H1 (cell line): Measurements from ENCODE around the gene GCLC. TPM values are rescaled to one million over a fixed set of nuclear protein-coding genes. Genes with fewer than 3 reads are reported as not detected.

Experiments
- CTCF ChIA-PET: fragments of 300-600 bp; sonication (Branson Sonifier 250); formaldehyde crosslinking; loops from one replicate; lab custom pipeline; 2021; ENCODE audit not compliant: partially characterized antibody; lab: Charles Lee
- POLR2A ChIA-PET: fragments of 300-600 bp; sonication (Branson Sonifier 250); formaldehyde crosslinking; loops from one replicate; lab custom pipeline; 2021; ENCODE audit warnings: inconsistent platforms; ENCODE audit not compliant: partially characterized antibody; lab: Charles Lee
- DNase-seq, 2 experiments: peaks; one replicate each; pipeline versions ENCODE4 v3.0.0 to v3.0.0-alpha.2; 2010 to 2022; ENCODE audit warnings: low spot score in 2 of 2, low read depth in 1 of 2, mixed read lengths in 1 of 2
- FAIRE-seq: peaks from 2 replicates; lab custom pipeline; 2011; peaks lifted over from hg19 to GRCh38; lab: Jason Lieb, UNC
- H2AFZ ChIP-seq: 2 replicates; pipeline ENCODE4 v1.8.1; 2012; ENCODE audit warnings: low read length, inconsistent platforms
- H2AK5ac ChIP-seq: 2 replicates; pipeline ENCODE4 v1.6.1; 2013; ENCODE audit warnings: low read depth, low read length
- H2BK120ac ChIP-seq: replicated peaks from 2 replicates; pipeline ENCODE3; 2013; ENCODE audit warnings: low read depth, low read length, inconsistent platforms
- H2BK12ac ChIP-seq: 2 replicates; pipeline ENCODE4 v1.6.1; 2013; ENCODE audit warnings: low read depth, low read length
- H2BK15ac ChIP-seq: 2 replicates; pipeline ENCODE4 v1.6.1; 2013; ENCODE audit warnings: low read length
- H2BK20ac ChIP-seq: 2 replicates; pipeline ENCODE4 v1.6.1; 2013; ENCODE audit warnings: low read length
- H2BK5ac ChIP-seq: 2 replicates; pipeline ENCODE4 v1.6.1; 2013; ENCODE audit warnings: low read depth, low read length
- H3K14ac ChIP-seq: 2 replicates; pipeline ENCODE4 v1.6.1; 2013; ENCODE audit warnings: inconsistent platforms; ENCODE audit not compliant: insufficient read length
- H3K18ac ChIP-seq: 2 replicates; pipeline ENCODE4 v1.6.1; 2013; ENCODE audit warnings: low read length; ENCODE audit errors: extremely low read depth
- H3K23ac ChIP-seq: 2 replicates; pipeline ENCODE4 v1.6.1; 2013; ENCODE audit warnings: inconsistent platforms; ENCODE audit not compliant: insufficient read length
- H3K23me2 ChIP-seq: 2 replicates; pipeline ENCODE4 v1.6.1; 2013; ENCODE audit warnings: low read depth, low read length
- H3K27ac ChIP-seq: 2 replicates; pipeline ENCODE4 v1.6.1; 2011; ENCODE audit warnings: low read depth, low read length, inconsistent platforms
- H3K27me3 ChIP-seq, 4 experiments: replicated peaks in 1 of 4; 1 replicate in 1 of 4; 2 replicates in 3 of 4; pipeline versions ENCODE4 v1.6.1 to v1.8.1; 2011 to 2013; ENCODE audit warnings: low read length in 3 of 4, mild to moderate bottlenecking in 3 of 4, inconsistent platforms in 2 of 4, mixed read lengths in 2 of 4, moderate library complexity in 1 of 4; ENCODE audit not compliant: control insufficient read depth in 3 of 4, insufficient read depth in 3 of 4; ENCODE audit errors: extremely low read depth in 1 of 4
- H3K36me3 ChIP-seq, 4 experiments: 2 replicates each; pipeline versions ENCODE4 v1.6.1 to v1.8.1; 2011 to 2013; ENCODE audit warnings: mild to moderate bottlenecking in 4 of 4, low read length in 3 of 4, moderate library complexity in 2 of 4, control low read depth in 1 of 4, inconsistent platforms in 1 of 4; ENCODE audit not compliant: insufficient read depth in 4 of 4, control insufficient read depth in 2 of 4
- H3K4ac ChIP-seq: replicated peaks from 2 replicates; pipeline ENCODE3; 2013; ENCODE audit warnings: low read length, low read depth, mixed read lengths, inconsistent platforms; ENCODE audit not compliant: insufficient read length
- H3K4me1 ChIP-seq, 4 experiments: replicated peaks in 1 of 4; 1 replicate in 1 of 4; 2 replicates in 3 of 4; pipeline versions ENCODE4 v1.6.1 to v1.8.1; 2011 to 2013; ENCODE audit warnings: low read length in 3 of 4, inconsistent platforms in 2 of 4, mixed read lengths in 1 of 4; ENCODE audit not compliant: insufficient read depth in 4 of 4, control insufficient read depth in 3 of 4
- H3K4me2 ChIP-seq, 2 experiments: 2 replicates each; pipeline versions ENCODE4 v1.6.1 to v1.8.1; 2011 to 2013; ENCODE audit warnings: low read depth in 2 of 2, low read length in 2 of 2, control low read depth in 1 of 2, inconsistent platforms in 1 of 2, mild to moderate bottlenecking in 1 of 2; ENCODE audit not compliant: insufficient read depth in 1 of 2
- H3K4me3 ChIP-seq, 4 experiments: fragments of 200-600, 300-600 bp in 1 of 4; sonication (generic), shearing (Covaris generic), sonication (Bioruptor Twin) in 1 of 4; 2 replicates each; pipeline versions ENCODE4 v1.5.1 to v1.8.1; 2011 to 2016; ENCODE audit warnings: low read length in 4 of 4, low read depth in 3 of 4, control low read depth in 2 of 4, inconsistent platforms in 2 of 4, mild to moderate bottlenecking in 2 of 4, mixed read lengths in 1 of 4, moderate library complexity in 1 of 4; ENCODE audit not compliant: insufficient read depth in 2 of 4; ENCODE audit errors: extremely low read depth in 1 of 4
- H3K56ac ChIP-seq: replicated peaks from 2 replicates; pipeline ENCODE3; 2013; ENCODE audit warnings: low read depth, mild to moderate bottlenecking, mixed read lengths, low read length, inconsistent platforms; ENCODE audit not compliant: insufficient read length
- H3K79me1 ChIP-seq: 2 replicates; pipeline ENCODE4 v1.6.1; 2013; ENCODE audit warnings: low read depth, low read length, control low read depth
- H3K79me2 ChIP-seq, 2 experiments: 2 replicates each; pipeline versions ENCODE4 v1.6.1 to v1.8.1; 2012 to 2013; ENCODE audit warnings: low read length in 2 of 2, mild to moderate bottlenecking in 2 of 2, inconsistent platforms in 1 of 2; ENCODE audit not compliant: insufficient read depth in 2 of 2, control insufficient read depth in 1 of 2
- H3K9ac ChIP-seq, 4 experiments: replicated peaks in 1 of 4; 1 replicate in 1 of 4; 2 replicates in 3 of 4; pipeline versions ENCODE4 v1.6.1 to v1.8.1; 2011 to 2013; ENCODE audit warnings: low read depth in 3 of 4, low read length in 3 of 4, control low read depth in 2 of 4, mild to moderate bottlenecking in 2 of 4, moderate library complexity in 2 of 4, inconsistent platforms in 1 of 4; ENCODE audit errors: extremely low read depth in 1 of 4
- H3K9me3 ChIP-seq, 2 experiments: 2 replicates each; pipeline versions ENCODE4 v1.6.1 to v1.8.1; 2012 to 2013; ENCODE audit warnings: mild to moderate bottlenecking in 2 of 2, moderate library complexity in 2 of 2, control low read depth in 1 of 2, inconsistent platforms in 1 of 2, low read depth in 1 of 2, low read length in 1 of 2, mixed read lengths in 1 of 2; ENCODE audit not compliant: insufficient read depth in 2 of 2
- H4K20me1 ChIP-seq, 2 experiments: replicated peaks in 1 of 2; 2 replicates each; pipeline versions ENCODE3 to v1.8.1; 2011 to 2013; ENCODE audit warnings: inconsistent platforms in 2 of 2, low read length in 2 of 2, mild to moderate bottlenecking in 1 of 2; ENCODE audit not compliant: insufficient read depth in 2 of 2, control insufficient read depth in 1 of 2
- H4K5ac ChIP-seq: 2 replicates; pipeline ENCODE4 v1.6.1; 2013; ENCODE audit warnings: low read length, low read depth, mixed read lengths, inconsistent platforms; ENCODE audit not compliant: insufficient read length
- H4K8ac ChIP-seq: 2 replicates; pipeline ENCODE4 v1.8.0; 2013; ENCODE audit warnings: mild to moderate bottlenecking, moderate library complexity, low read length, inconsistent platforms; ENCODE audit not compliant: insufficient read depth; ENCODE audit errors: extremely low read depth
- H4K91ac ChIP-seq: replicated peaks from 2 replicates; pipeline ENCODE3; 2013; ENCODE audit warnings: low read length, mixed read lengths, inconsistent platforms; ENCODE audit not compliant: insufficient read length
- ATF2 ChIP-seq: IDR thresholded peaks from 2 replicates; pipeline ENCODE4 v1.6.1; 2012; ENCODE audit warnings: low read length, inconsistent platforms
- WGBS, 2 experiments: shearing (Covaris generic) in 1 of 2; methylation state at CpG; one replicate each; pipeline versions ENCODE4 v1.1.6 to v1.1.7; 2013 to 2015; ENCODE audit warnings: low lambda C conversion rate in 2 of 2, mixed read lengths in 2 of 2, inconsistent platforms in 1 of 2, low coverage in 1 of 2, missing lambda C conversion rate in 1 of 2; ENCODE audit not compliant: insufficient replicate concordance in 2 of 2, insufficient coverage in 1 of 2, insufficient read length in 1 of 2; ENCODE audit errors: extremely low coverage in 1 of 2, missing lambda C conversion rate in 1 of 2; 5-methylcytosine and 5-hydroxymethylcytosine counted together
- polyA plus RNA-seq, 7 experiments: library from polyadenylated mRNA; depleted of rRNA in 3 of 7; stranded (reverse) in 5 of 7; unstranded in 2 of 7; fragments of >200 nt in 5 of 7; fragments of 200-250 nt in 2 of 7; gene quantifications; 1 replicate in 5 of 7; 2 replicates in 1 of 7; 4 replicates in 1 of 7; pipeline versions ENCODE4 v1.2.1 to v1.2.3, GENCODE V29; 2011 to 2013; ENCODE audit warnings: missing spikeins in 2 of 7, mixed read lengths in 2 of 7
- total RNA-seq: library from RNA; stranded (reverse); fragmentation: NEBNext Ultra II Directional; extraction: Animal tissue kit (Norgen Biotek cat#: 25700); gene quantifications from 2 replicates; pipeline ENCODE4 v1.2.1, GENCODE V29; 2021

Gene GCLC
- total and polyA plus RNA-seq, 2 of the 8 experiments (the other 6 are each of a cell fraction or from before 2014, with no cell fraction given): 15.8 to 54.0 TPM

- Histone ChIP-seq H2BK15ac (no peak overlapping the region), H3K9ac (no peak overlapping the region), H3K27ac (no peak overlapping the region), H3K23me2 (no peaks in the 10 kb centered on the region), H3K9me3 (no peaks in the 10 kb centered on the region), H2BK20ac (no peak overlapping the region), H3K23ac (no peak overlapping the region), H3K79me1 (no peaks in the 10 kb centered on the region), H3K36me3 (peaks cover 9 to 38% (median 12%) of the 10 kb centered on the region in 4 experiments), H4K5ac (no peak overlapping the region), H2BK5ac (no peak overlapping the region), H2BK120ac (no peak overlapping the region), H3K4me2 (no peak overlapping the region), H3K79me2 (no peaks in the 10 kb centered on the region), H4K20me1 (no peaks in the 10 kb centered on the region), H2AFZ (no peak overlapping the region), H3K4ac (no peak overlapping the region), H4K91ac (no peak overlapping the region), H4K8ac (no peak overlapping the region), H3K27me3 (no peaks in the 10 kb centered on the region), H3K4me3 (no peak overlapping the region), H2AK5ac (no peak overlapping the region), H3K14ac (no peak overlapping the region), H3K18ac (no peak overlapping the region), H2BK12ac (no peak overlapping the region), H3K56ac (no peak overlapping the region), H3K4me1 (no peaks in the 10 kb centered on the region)
- ChIA-PET CTCF (interaction anchor here (1.8 kb wide), 1 partner anchor 236 kb away, joined by 5 read pairs; no protein-coding TSS in a partner anchor), POLR2A (no interaction called here)
- DNase-seq: no peak
- FAIRE-seq: no peak
- WGBS, 2 experiments: 94% methylated on average over 6 of the region's 6 CpGs; no CpG with 5 or more reads in 1 of the 2 experiments
- no peak for TF ChIP-seq ATF2
Observed at GRCh38 chr6:53498649-53499048, 46.3 kb downstream of the GCLC start.
